ENCODE data around the gene EFTUD2. TPM values are rescaled to one million over a fixed set of nuclear protein-coding genes. Genes with fewer than 3 reads are reported as not detected.

EFTUD2 gene
- total and polyA plus RNA-seq, 2 donors from 2014 or later: 37.9 to 98.4 TPM

GRCh38 chr17:44913676-44914075 lies 14.4 kb upstream of the EFTUD2 start:
- Histone ChIP-seq H3K9me3 (ENCODE audit: control insufficient read depth in 2 of 3, insufficient read depth in 1 of 3, low read length in 3 of 3) (no peaks in the 10 kb centered on the region), H3K36me3 (ENCODE audit: control insufficient read depth in 2 of 3, insufficient read depth in 3 of 3, low read length in 3 of 3) (no peaks in the 10 kb centered on the region), H3K4me1 (ENCODE audit: control insufficient read depth in 2 of 3, insufficient read depth in 2 of 3, low read depth in 1 of 3, low read length in 3 of 3) (peaks cover 0 to 5% (median 0%) of the 10 kb centered on the region in 3 donors), H3K4me3 (ENCODE audit: low read length in 3 of 3) (no peak overlapping the region), H3K27me3 (ENCODE audit: control insufficient read depth, insufficient read depth, low read length) (no peaks in the 10 kb centered on the region), H3K9ac (ENCODE audit: low read length in 3 of 3) (no peak overlapping the region), H3K27ac (ENCODE audit: low read depth in 2 of 2, low read length in 2 of 2) (no peak overlapping the region)
- TF ChIP-seq CTCF (IDR thresholded peaks at IDR 0.05; ENCODE audit: borderline replicate concordance, extremely low read depth, insufficient read depth): no peak
- intact Hi-C loops (cut with DNase I): no loop called here
- no peak for FAIRE-seq
- peak in 1 of 5 donors; percentile 23 for DNase-seq

GRCh38 chr17:44912763-44913544 lies 13.7 kb upstream of the EFTUD2 start:
- intact Hi-C loops (cut with DNase I): no loop called here
- no peaks in the 10 kb centered on the region for H3K27me3 ChIP-seq (ENCODE audit: control insufficient read depth, insufficient read depth, low read length)
- no peak for FAIRE-seq

GRCh38 chr17:44911133-44912001 lies 12.1 kb upstream of the EFTUD2 start:
- Histone ChIP-seq H3K9me3 (ENCODE audit: control insufficient read depth in 2 of 3, insufficient read depth in 1 of 3, low read length in 3 of 3) (no peaks in the 10 kb centered on the region), H3K4me3 (ENCODE audit: low read length in 3 of 3) (no peak overlapping the region), H3K27me3 (ENCODE audit: control insufficient read depth, insufficient read depth, low read length) (no peaks in the 10 kb centered on the region), H3K4me1 (ENCODE audit: control insufficient read depth in 2 of 3, insufficient read depth in 2 of 3, low read depth in 1 of 3, low read length in 3 of 3) (peaks cover 0 to 5% (median 0%) of the 10 kb centered on the region in 3 donors), H3K9ac (ENCODE audit: low read length in 3 of 3) (no peak overlapping the region), H3K36me3 (ENCODE audit: control insufficient read depth in 2 of 3, insufficient read depth in 3 of 3, low read length in 3 of 3) (no peaks in the 10 kb centered on the region), H3K27ac (ENCODE audit: low read depth in 2 of 2, low read length in 2 of 2) (no peak overlapping the region)
- DNase-seq (peak; percentile 79 to 85 (median 82)), FAIRE-seq (no peak)
- peak; percentile 42 for TF ChIP-seq CTCF (IDR thresholded peaks at IDR 0.05; ENCODE audit: borderline replicate concordance, extremely low read depth, insufficient read depth)
- intact Hi-C loops (cut with DNase I): no loop called here

More at GRCh38 chr17:44912763-44913544, 13.7 kb upstream of the EFTUD2 start:
- Histone ChIP-seq H3K9ac (ENCODE audit: low read length in 3 of 3) (no peak overlapping the region), H3K27ac (ENCODE audit: low read depth in 2 of 2, low read length in 2 of 2) (no peak overlapping the region), H3K4me3 (ENCODE audit: low read length in 3 of 3) (no peak overlapping the region), H3K4me1 (ENCODE audit: control insufficient read depth in 2 of 3, insufficient read depth in 2 of 3, low read depth in 1 of 3, low read length in 3 of 3) (peaks cover 0 to 5% (median 0%) of the 10 kb centered on the region in 3 donors), H3K9me3 (ENCODE audit: control insufficient read depth in 2 of 3, insufficient read depth in 1 of 3, low read length in 3 of 3) (no peaks in the 10 kb centered on the region), H3K36me3 (ENCODE audit: control insufficient read depth in 2 of 3, insufficient read depth in 3 of 3, low read length in 3 of 3) (no peaks in the 10 kb centered on the region)
- DNase-seq: peak in 1 of 5 donors; percentile 28
- no peak for TF ChIP-seq CTCF (IDR thresholded peaks at IDR 0.05; ENCODE audit: borderline replicate concordance, extremely low read depth, insufficient read depth)

Measured in kidney (tissue), 14 donors.